H1 (cell line): ENCODE results near the gene CDC42. TPM values are rescaled to one million over a fixed set of nuclear protein-coding genes. Genes with fewer than 3 reads are reported as not detected.

ENCODE experiments used
- CTCF ChIA-PET: fragments of 300-600 bp; sonication (Branson Sonifier 250); formaldehyde crosslinking; loops from one replicate; lab custom pipeline; 2021; ENCODE audit not compliant: partially characterized antibody; lab: Charles Lee
- POLR2A ChIA-PET: fragments of 300-600 bp; sonication (Branson Sonifier 250); formaldehyde crosslinking; loops from one replicate; lab custom pipeline; 2021; ENCODE audit warnings: inconsistent platforms; ENCODE audit not compliant: partially characterized antibody; lab: Charles Lee
- DNase-seq, 2 experiments: peaks; one replicate each; pipeline versions ENCODE4 v3.0.0 to v3.0.0-alpha.2; 2010 to 2022; ENCODE audit warnings: low spot score in 2 of 2, low read depth in 1 of 2, mixed read lengths in 1 of 2
- FAIRE-seq: peaks from 2 replicates; lab custom pipeline; 2011; peaks lifted over from hg19 to GRCh38; lab: Jason Lieb, UNC
- H2AFZ ChIP-seq: 2 replicates; pipeline ENCODE4 v1.8.1; 2012; ENCODE audit warnings: low read length, inconsistent platforms
- H2AK5ac ChIP-seq: 2 replicates; pipeline ENCODE4 v1.6.1; 2013; ENCODE audit warnings: low read depth, low read length
- H2BK120ac ChIP-seq: replicated peaks from 2 replicates; pipeline ENCODE3; 2013; ENCODE audit warnings: low read depth, low read length, inconsistent platforms
- H2BK12ac ChIP-seq: 2 replicates; pipeline ENCODE4 v1.6.1; 2013; ENCODE audit warnings: low read depth, low read length
- H2BK15ac ChIP-seq: 2 replicates; pipeline ENCODE4 v1.6.1; 2013; ENCODE audit warnings: low read length
- H2BK20ac ChIP-seq: 2 replicates; pipeline ENCODE4 v1.6.1; 2013; ENCODE audit warnings: low read length
- H2BK5ac ChIP-seq: 2 replicates; pipeline ENCODE4 v1.6.1; 2013; ENCODE audit warnings: low read depth, low read length
- H3K14ac ChIP-seq: 2 replicates; pipeline ENCODE4 v1.6.1; 2013; ENCODE audit warnings: inconsistent platforms; ENCODE audit not compliant: insufficient read length
- H3K18ac ChIP-seq: 2 replicates; pipeline ENCODE4 v1.6.1; 2013; ENCODE audit warnings: low read length; ENCODE audit errors: extremely low read depth
- H3K23ac ChIP-seq: 2 replicates; pipeline ENCODE4 v1.6.1; 2013; ENCODE audit warnings: inconsistent platforms; ENCODE audit not compliant: insufficient read length
- H3K23me2 ChIP-seq: 2 replicates; pipeline ENCODE4 v1.6.1; 2013; ENCODE audit warnings: low read depth, low read length
- H3K27ac ChIP-seq: 2 replicates; pipeline ENCODE4 v1.6.1; 2011; ENCODE audit warnings: low read depth, low read length, inconsistent platforms
- H3K27me3 ChIP-seq, 4 experiments: replicated peaks in 1 of 4; 1 replicate in 1 of 4; 2 replicates in 3 of 4; pipeline versions ENCODE4 v1.6.1 to v1.8.1; 2011 to 2013; ENCODE audit warnings: low read length in 3 of 4, mild to moderate bottlenecking in 3 of 4, inconsistent platforms in 2 of 4, mixed read lengths in 2 of 4, moderate library complexity in 1 of 4; ENCODE audit not compliant: control insufficient read depth in 3 of 4, insufficient read depth in 3 of 4; ENCODE audit errors: extremely low read depth in 1 of 4
- H3K36me3 ChIP-seq, 4 experiments: 2 replicates each; pipeline versions ENCODE4 v1.6.1 to v1.8.1; 2011 to 2013; ENCODE audit warnings: mild to moderate bottlenecking in 4 of 4, low read length in 3 of 4, moderate library complexity in 2 of 4, control low read depth in 1 of 4, inconsistent platforms in 1 of 4; ENCODE audit not compliant: insufficient read depth in 4 of 4, control insufficient read depth in 2 of 4
- H3K4ac ChIP-seq: replicated peaks from 2 replicates; pipeline ENCODE3; 2013; ENCODE audit warnings: low read length, low read depth, mixed read lengths, inconsistent platforms; ENCODE audit not compliant: insufficient read length
- H3K4me1 ChIP-seq, 4 experiments: replicated peaks in 1 of 4; 1 replicate in 1 of 4; 2 replicates in 3 of 4; pipeline versions ENCODE4 v1.6.1 to v1.8.1; 2011 to 2013; ENCODE audit warnings: low read length in 3 of 4, inconsistent platforms in 2 of 4, mixed read lengths in 1 of 4; ENCODE audit not compliant: insufficient read depth in 4 of 4, control insufficient read depth in 3 of 4
- H3K4me2 ChIP-seq, 2 experiments: 2 replicates each; pipeline versions ENCODE4 v1.6.1 to v1.8.1; 2011 to 2013; ENCODE audit warnings: low read depth in 2 of 2, low read length in 2 of 2, control low read depth in 1 of 2, inconsistent platforms in 1 of 2, mild to moderate bottlenecking in 1 of 2; ENCODE audit not compliant: insufficient read depth in 1 of 2
- H3K4me3 ChIP-seq, 4 experiments: fragments of 200-600, 300-600 bp in 1 of 4; sonication (generic), shearing (Covaris generic), sonication (Bioruptor Twin) in 1 of 4; 2 replicates each; pipeline versions ENCODE4 v1.5.1 to v1.8.1; 2011 to 2016; ENCODE audit warnings: low read length in 4 of 4, low read depth in 3 of 4, control low read depth in 2 of 4, inconsistent platforms in 2 of 4, mild to moderate bottlenecking in 2 of 4, mixed read lengths in 1 of 4, moderate library complexity in 1 of 4; ENCODE audit not compliant: insufficient read depth in 2 of 4; ENCODE audit errors: extremely low read depth in 1 of 4
- H3K56ac ChIP-seq: replicated peaks from 2 replicates; pipeline ENCODE3; 2013; ENCODE audit warnings: low read depth, mild to moderate bottlenecking, mixed read lengths, low read length, inconsistent platforms; ENCODE audit not compliant: insufficient read length
- H3K79me1 ChIP-seq: 2 replicates; pipeline ENCODE4 v1.6.1; 2013; ENCODE audit warnings: low read depth, low read length, control low read depth
- H3K79me2 ChIP-seq, 2 experiments: 2 replicates each; pipeline versions ENCODE4 v1.6.1 to v1.8.1; 2012 to 2013; ENCODE audit warnings: low read length in 2 of 2, mild to moderate bottlenecking in 2 of 2, inconsistent platforms in 1 of 2; ENCODE audit not compliant: insufficient read depth in 2 of 2, control insufficient read depth in 1 of 2
- H3K9ac ChIP-seq, 4 experiments: replicated peaks in 1 of 4; 1 replicate in 1 of 4; 2 replicates in 3 of 4; pipeline versions ENCODE4 v1.6.1 to v1.8.1; 2011 to 2013; ENCODE audit warnings: low read depth in 3 of 4, low read length in 3 of 4, control low read depth in 2 of 4, mild to moderate bottlenecking in 2 of 4, moderate library complexity in 2 of 4, inconsistent platforms in 1 of 4; ENCODE audit errors: extremely low read depth in 1 of 4
- H3K9me3 ChIP-seq, 2 experiments: 2 replicates each; pipeline versions ENCODE4 v1.6.1 to v1.8.1; 2012 to 2013; ENCODE audit warnings: mild to moderate bottlenecking in 2 of 2, moderate library complexity in 2 of 2, control low read depth in 1 of 2, inconsistent platforms in 1 of 2, low read depth in 1 of 2, low read length in 1 of 2, mixed read lengths in 1 of 2; ENCODE audit not compliant: insufficient read depth in 2 of 2
- H4K20me1 ChIP-seq, 2 experiments: replicated peaks in 1 of 2; 2 replicates each; pipeline versions ENCODE3 to v1.8.1; 2011 to 2013; ENCODE audit warnings: inconsistent platforms in 2 of 2, low read length in 2 of 2, mild to moderate bottlenecking in 1 of 2; ENCODE audit not compliant: insufficient read depth in 2 of 2, control insufficient read depth in 1 of 2
- H4K5ac ChIP-seq: 2 replicates; pipeline ENCODE4 v1.6.1; 2013; ENCODE audit warnings: low read length, low read depth, mixed read lengths, inconsistent platforms; ENCODE audit not compliant: insufficient read length
- H4K8ac ChIP-seq: 2 replicates; pipeline ENCODE4 v1.8.0; 2013; ENCODE audit warnings: mild to moderate bottlenecking, moderate library complexity, low read length, inconsistent platforms; ENCODE audit not compliant: insufficient read depth; ENCODE audit errors: extremely low read depth
- H4K91ac ChIP-seq: replicated peaks from 2 replicates; pipeline ENCODE3; 2013; ENCODE audit warnings: low read length, mixed read lengths, inconsistent platforms; ENCODE audit not compliant: insufficient read length
- CHD2 ChIP-seq: IDR thresholded peaks from 2 replicates; pipeline ENCODE4 v1.6.1; 2012; ENCODE audit warnings: low read length, improper control_type of control experiment
- EZH2 ChIP-seq: fragments of 200-600 bp; sonication (generic); IDR thresholded peaks from 2 replicates; pipeline ENCODE4 v1.7.1; 2012; ENCODE audit warnings: low read depth, mild to moderate bottlenecking, moderate library complexity, low read length, inconsistent platforms; ENCODE audit not compliant: severe bottlenecking
- FOSL1 ChIP-seq: IDR thresholded peaks from 2 replicates; pipeline ENCODE4 v1.6.1; 2011; ENCODE audit warnings: mild to moderate bottlenecking, low read depth, low read length, moderate library complexity; ENCODE audit not compliant: insufficient read depth
- KDM4A ChIP-seq: IDR thresholded peaks from one replicate; pipeline ENCODE4 v1.7.1; 2012; ENCODE audit warnings: low read depth, mild to moderate bottlenecking, moderate library complexity, low read length, inconsistent platforms; ENCODE audit not compliant: severe bottlenecking
- MAX ChIP-seq: IDR thresholded peaks from 2 replicates; pipeline ENCODE4 v1.6.1; 2012; ENCODE audit warnings: inconsistent platforms
- NANOG ChIP-seq: IDR thresholded peaks from 2 replicates; pipeline ENCODE4 v1.6.1; 2011; ENCODE audit warnings: low read length, low read depth, mild to moderate bottlenecking, inconsistent platforms; ENCODE audit not compliant: insufficient read depth, poor library complexity, severe bottlenecking
- POLR2A ChIP-seq, 2 experiments: IDR thresholded peaks; 1 replicate in 1 of 2; 2 replicates in 1 of 2; pipeline ENCODE4 v1.6.1; 2011; ENCODE audit warnings: low read depth in 2 of 2, low read length in 2 of 2, mild to moderate bottlenecking in 2 of 2; ENCODE audit errors: control extremely low read depth in 1 of 2
- SP4 ChIP-seq: IDR thresholded peaks from 2 replicates; pipeline ENCODE4 v1.6.1; 2012; ENCODE audit warnings: low read length, inconsistent platforms
- TAF1 ChIP-seq: IDR thresholded peaks from 2 replicates; pipeline ENCODE4 v1.6.1; 2011; ENCODE audit warnings: mild to moderate bottlenecking, low read depth, low read length
- ZNF274 ChIP-seq: IDR thresholded peaks from 2 replicates; pipeline ENCODE4 v1.7.0; 2012; ENCODE audit warnings: low read length, borderline replicate concordance; ENCODE audit errors: extremely low read depth
- WGBS, 2 experiments: shearing (Covaris generic) in 1 of 2; methylation state at CpG; one replicate each; pipeline versions ENCODE4 v1.1.6 to v1.1.7; 2013 to 2015; ENCODE audit warnings: low lambda C conversion rate in 2 of 2, mixed read lengths in 2 of 2, inconsistent platforms in 1 of 2, low coverage in 1 of 2, missing lambda C conversion rate in 1 of 2; ENCODE audit not compliant: insufficient replicate concordance in 2 of 2, insufficient coverage in 1 of 2, insufficient read length in 1 of 2; ENCODE audit errors: extremely low coverage in 1 of 2, missing lambda C conversion rate in 1 of 2; 5-methylcytosine and 5-hydroxymethylcytosine counted together
- polyA plus RNA-seq, 7 experiments: library from polyadenylated mRNA; depleted of rRNA in 3 of 7; stranded (reverse) in 5 of 7; unstranded in 2 of 7; fragments of >200 nt in 5 of 7; fragments of 200-250 nt in 2 of 7; gene quantifications; 1 replicate in 5 of 7; 2 replicates in 1 of 7; 4 replicates in 1 of 7; pipeline versions ENCODE4 v1.2.1 to v1.2.3, GENCODE V29; 2011 to 2013; ENCODE audit warnings: missing spikeins in 2 of 7, mixed read lengths in 2 of 7
- total RNA-seq: library from RNA; stranded (reverse); fragmentation: NEBNext Ultra II Directional; extraction: Animal tissue kit (Norgen Biotek cat#: 25700); gene quantifications from 2 replicates; pipeline ENCODE4 v1.2.1, GENCODE V29; 2021
- TF ChIP-seq, protein P1 (sequence below): IDR thresholded peaks from 2 replicates; pipeline ENCODE4 v1.6.1; 2011; ENCODE audit warnings: low read depth, mild to moderate bottlenecking, low read length; ENCODE audit not compliant: insufficient read depth

Gene CDC42
- total and polyA plus RNA-seq, 2 of the 8 experiments (the other 6 are each of a cell fraction or from before 2014, with no cell fraction given) = 110 to 179 TPM

DNA sequence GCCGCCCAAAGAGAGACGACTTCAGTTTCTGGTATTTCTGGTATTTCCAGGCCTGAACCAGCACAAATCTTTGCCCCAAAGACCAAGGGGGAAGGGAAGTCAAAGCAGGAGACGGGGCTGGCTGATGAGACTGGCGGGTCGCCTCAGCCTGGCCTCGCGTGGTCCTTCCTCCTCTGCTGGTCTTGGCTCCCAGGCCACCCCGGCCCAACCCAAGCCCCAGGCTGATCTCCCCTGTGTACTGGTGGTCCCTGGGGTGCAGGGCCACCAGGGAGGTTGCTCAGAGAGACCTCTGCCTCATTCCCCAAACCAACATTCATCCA lies 70.5 kb downstream of the CDC42 start:
- H3K4me1 ChIP-seq = peaks cover 0 to 20% (median 16%) of the 10 kb centered on the region in 4 experiments; a peak in 6 of 7 replicates
- H3K14ac ChIP-seq = no peak overlapping the region
- peaks cover 5% of the 10 kb centered on the region for H3K79me1 ChIP-seq
- no peak overlapping the region for H3K4me2 ChIP-seq
- no peak overlapping the region for H2BK5ac ChIP-seq
- no peak overlapping the region for H3K27ac ChIP-seq
- H4K91ac ChIP-seq = no peak overlapping the region
- H2AFZ ChIP-seq = no peak overlapping the region
- H2BK12ac ChIP-seq = no peak overlapping the region
- no peaks in the 10 kb centered on the region for H3K27me3 ChIP-seq
- no peak overlapping the region for H2BK20ac ChIP-seq
- H3K4ac ChIP-seq = no peak overlapping the region
- H3K18ac ChIP-seq = no peak overlapping the region
- H2BK15ac ChIP-seq = no peak overlapping the region
- H4K20me1 ChIP-seq = peaks cover 2 to 14% of the 10 kb centered on the region in 2 experiments
- no peak overlapping the region for H3K4me3 ChIP-seq
- no peak overlapping the region for H4K8ac ChIP-seq
- no peak overlapping the region for H2AK5ac ChIP-seq
- no peaks in the 10 kb centered on the region for H3K9me3 ChIP-seq
- ChIA-PET CTCF (interaction anchor here (1.0 to 3.9 kb wide), 10 partner anchors 9 to 293 kb away, joined by 3 to 25 read pairs (median 4); no protein-coding TSS in a partner anchor), POLR2A (interaction anchor here (0.6 to 1.3 kb wide), 3 partner anchors 8 to 71 kb away, joined by 3 to 4 read pairs (median 3); no protein-coding TSS in a partner anchor)
- 79% methylated on average over 4 of the region's 8 CpGs; no CpG with 5 or more reads in 1 of the 2 experiments for whole genome bisulfite sequencing, 2 experiments
- H3K36me3 ChIP-seq = peaks cover 0 to 3% (median 1%) of the 10 kb centered on the region in 4 experiments; a peak in 2 of 8 replicates
- H3K79me2 ChIP-seq = no peaks in the 10 kb centered on the region
- no peak overlapping the region for H2BK120ac ChIP-seq
- no peak overlapping the region for H3K23ac ChIP-seq
- H3K9ac ChIP-seq = no peak overlapping the region
- TF ChIP-seq SP4 (no peak), CHD2 (no peak), EZH2 (no peak), TAF1 (no peak), FOSL1 (no peak), NANOG (no peak), ZNF274 (no peak), MAX (no peak), POLR2A (IDR thresholded peaks at IDR 0.05; ENCODE audit: control extremely low read depth in 1 of 2, low read depth in 2 of 2, low read length in 2 of 2) (no peak), KDM4A (no peak)
- TF ChIP-seq, protein P1, sequence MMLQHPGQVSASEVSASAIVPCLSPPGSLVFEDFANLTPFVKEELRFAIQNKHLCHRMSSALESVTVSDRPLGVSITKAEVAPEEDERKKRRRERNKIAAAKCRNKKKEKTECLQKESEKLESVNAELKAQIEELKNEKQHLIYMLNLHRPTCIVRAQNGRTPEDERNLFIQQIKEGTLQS = no peak
- TF ChIP-seq, all 59 proteins: peak for 0
- no peaks in the 10 kb centered on the region for H3K23me2 ChIP-seq
- DNase-seq = no peak
- no peak for FAIRE-seq
- H4K5ac ChIP-seq = no peak overlapping the region
- H3K56ac ChIP-seq = no peak overlapping the region
